Breast epithelium (tissue), 4 donors: ENCODE measurements around the gene MCM3. TPM values are rescaled to one million over a fixed set of nuclear protein-coding genes. Genes with fewer than 3 reads are reported as not detected.

Experiments
- DNase-seq, 2 donors: peaks; one replicate each; pipeline ENCODE4 v3.0.0-alpha.2; 2019; ENCODE audit warnings: low spot score in 2 of 2
- H3K27ac ChIP-seq, 2 donors: fragments of 200-600 bp; sonication (generic) in 1 of 2; one replicate each; pipeline ENCODE4 v1.5.1; 2016 to 2019; ENCODE audit warnings: mild to moderate bottlenecking in 1 of 2
- H3K27me3 ChIP-seq, 2 donors: fragments of 200-600 bp; sonication (generic) in 1 of 2; one replicate each; pipeline versions ENCODE4 v1.5.1 to v1.6.0; 2017 to 2019; ENCODE audit warnings: control low read depth in 1 of 2, mild to moderate bottlenecking in 1 of 2
- H3K36me3 ChIP-seq: fragments of 200-600 bp; one replicate; pipeline ENCODE4 v1.5.1; 2019
- H3K4me1 ChIP-seq, 2 donors: fragments of 200-600 bp; sonication (generic); one replicate each; pipeline ENCODE4 v1.5.1; 2016 to 2019; ENCODE audit warnings: control low read depth in 1 of 2
- H3K4me3 ChIP-seq, 3 donors: fragments of 200-600 bp; sonication (generic); 1 replicate in 2 of 3; 2 replicates in 1 of 3; pipeline ENCODE4 v1.5.1; 2016 to 2019; ENCODE audit warnings: mild to moderate bottlenecking in 3 of 3, moderate library complexity in 2 of 3
- H3K9me3 ChIP-seq, 2 donors: fragments of 200-600 bp; sonication (generic) in 1 of 2; one replicate each; pipeline ENCODE4 v1.5.1; 2016 to 2019; ENCODE audit warnings: control low read depth in 1 of 2
- POLR2A ChIP-seq: fragments of 450-650 bp; IDR thresholded peaks from one replicate; pipeline ENCODE4 v1.6.1; 2016; ENCODE audit warnings: antibody characterized with exemption, mild to moderate bottlenecking, moderate library complexity
- POLR2AphosphoS5 ChIP-seq, 3 donors: sonication (generic); formaldehyde crosslinking; IDR thresholded peaks; one replicate each; pipeline ENCODE4 v1.6.1; 2017; ENCODE audit warnings: antibody characterized with exemption in 3 of 3
- intact Hi-C: fragments of 100-400 bp; cut with DNase I; formaldehyde crosslinking; loops from one replicate; pipeline ENCODE4 v1.15.1; 2023; ENCODE audit warnings: low total_unique reads
- total RNA-seq, 3 donors: library from RNA; depleted of rRNA; stranded (reverse); fragments of >200 nt; gene quantifications; one replicate each; pipeline ENCODE4 v1.1.0, GENCODE V29; 2016
- TF ChIP-seq, protein P1 (sequence below), 3 donors: fragments of 450-650 bp; IDR thresholded peaks; one replicate each; pipeline ENCODE4 v1.5.1; 2016 to 2017; ENCODE audit warnings: antibody characterized with exemption in 3 of 3, mild to moderate bottlenecking in 3 of 3, moderate library complexity in 3 of 3

MCM3 gene
- total RNA-seq, 3 donors from 2014 or later: 31.2 to 44.5 (median 43.3) TPM

DNA sequence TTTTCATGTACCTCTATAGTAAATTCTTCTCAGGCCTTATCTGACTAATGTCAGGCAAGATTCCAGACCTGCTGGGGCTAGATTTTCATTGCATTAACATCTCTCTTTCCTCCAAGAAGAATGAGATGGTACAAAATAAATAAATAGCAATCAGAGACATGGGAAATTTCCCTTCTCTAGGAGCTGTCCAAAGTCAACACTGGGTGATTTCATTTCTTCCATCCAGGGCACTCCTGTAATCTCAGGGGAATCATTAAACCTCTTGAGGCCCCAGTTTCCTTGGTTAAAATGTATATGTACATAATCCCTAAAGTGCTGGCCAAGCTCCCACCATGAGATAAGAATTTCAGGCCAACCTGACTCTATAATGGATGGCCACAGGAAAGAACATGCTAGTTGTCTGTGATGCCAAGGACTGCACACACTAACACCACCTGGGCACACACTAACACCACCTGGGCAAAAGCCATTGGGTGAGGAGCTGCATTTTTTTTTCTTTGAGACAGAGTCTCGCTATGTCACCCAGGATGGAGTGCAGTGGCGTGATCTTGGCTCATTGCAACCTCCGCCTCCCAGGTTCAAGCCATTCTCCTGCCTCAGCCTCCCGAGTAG lies 41.2 kb downstream of the MCM3 start:
- Histone ChIP-seq H3K4me3 (no peak overlapping the region), H3K27ac (no peak overlapping the region), H3K4me1 (no peaks in the 10 kb centered on the region), H3K36me3 (no peaks in the 10 kb centered on the region), H3K27me3 (no peaks in the 10 kb centered on the region), H3K9me3 (no peaks in the 10 kb centered on the region)
- no peak for DNase-seq
- TF ChIP-seq POLR2A (no peak), POLR2AphosphoS5 (IDR thresholded peaks at IDR 0.05) (no peak)
- TF ChIP-seq, protein P1, sequence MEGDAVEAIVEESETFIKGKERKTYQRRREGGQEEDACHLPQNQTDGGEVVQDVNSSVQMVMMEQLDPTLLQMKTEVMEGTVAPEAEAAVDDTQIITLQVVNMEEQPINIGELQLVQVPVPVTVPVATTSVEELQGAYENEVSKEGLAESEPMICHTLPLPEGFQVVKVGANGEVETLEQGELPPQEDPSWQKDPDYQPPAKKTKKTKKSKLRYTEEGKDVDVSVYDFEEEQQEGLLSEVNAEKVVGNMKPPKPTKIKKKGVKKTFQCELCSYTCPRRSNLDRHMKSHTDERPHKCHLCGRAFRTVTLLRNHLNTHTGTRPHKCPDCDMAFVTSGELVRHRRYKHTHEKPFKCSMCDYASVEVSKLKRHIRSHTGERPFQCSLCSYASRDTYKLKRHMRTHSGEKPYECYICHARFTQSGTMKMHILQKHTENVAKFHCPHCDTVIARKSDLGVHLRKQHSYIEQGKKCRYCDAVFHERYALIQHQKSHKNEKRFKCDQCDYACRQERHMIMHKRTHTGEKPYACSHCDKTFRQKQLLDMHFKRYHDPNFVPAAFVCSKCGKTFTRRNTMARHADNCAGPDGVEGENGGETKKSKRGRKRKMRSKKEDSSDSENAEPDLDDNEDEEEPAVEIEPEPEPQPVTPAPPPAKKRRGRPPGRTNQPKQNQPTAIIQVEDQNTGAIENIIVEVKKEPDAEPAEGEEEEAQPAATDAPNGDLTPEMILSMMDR (IDR thresholded peaks at IDR 0.05): no peak
- intact Hi-C loops: no loop called here

GRCh38 chr6:52241819-52242218 lies 42.7 kb downstream of the MCM3 start:
- intact Hi-C loops: no loop called here

DNA sequence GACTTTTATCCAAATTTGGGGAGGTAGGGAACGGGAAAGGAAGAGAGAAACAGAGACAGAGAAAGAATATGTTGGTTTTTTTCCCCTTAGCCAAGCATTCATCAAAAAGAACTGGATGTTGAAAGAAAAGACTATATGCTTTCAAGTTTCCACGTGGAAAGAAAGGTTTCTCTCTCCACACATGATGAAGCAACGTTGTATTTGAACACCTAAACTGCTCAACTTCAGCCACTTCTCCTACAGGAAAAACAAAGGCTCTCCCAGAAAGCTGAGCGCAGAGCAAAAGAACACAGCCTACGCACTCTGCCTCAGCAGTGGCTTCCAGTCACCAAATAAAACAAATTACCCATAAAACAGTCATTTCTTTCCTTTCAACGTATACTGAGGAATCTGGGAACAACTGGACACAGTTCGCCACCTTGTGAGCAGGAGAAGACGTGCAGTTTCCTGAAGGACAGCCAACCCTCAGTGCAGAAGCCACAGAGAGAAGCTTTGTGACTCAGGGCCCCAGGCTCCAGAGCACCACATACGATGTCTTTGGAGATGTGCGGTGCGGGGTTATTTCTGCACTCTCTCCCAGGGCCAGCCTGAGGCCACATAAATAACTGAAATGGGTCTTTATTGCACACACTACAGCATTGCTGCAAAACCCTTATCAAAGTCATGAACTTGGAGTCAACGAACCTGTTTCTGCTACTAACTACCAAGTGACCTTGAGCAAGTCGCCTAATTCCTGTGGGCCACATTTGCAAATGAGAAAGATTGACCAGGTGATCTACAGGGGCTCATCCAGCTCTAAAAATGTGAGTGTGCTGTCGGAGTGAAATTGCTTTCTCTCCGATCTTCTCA lies 50.3 kb downstream of the MCM3 start:
- Histone ChIP-seq H3K36me3 (no peaks in the 10 kb centered on the region), H3K4me1 (no peaks in the 10 kb centered on the region), H3K27ac (no peak overlapping the region), H3K9me3 (no peaks in the 10 kb centered on the region), H3K4me3 (no peak overlapping the region), H3K27me3 (peaks cover 0 to 7% of the 10 kb centered on the region in 2 donors)
- intact Hi-C loops: no loop called here
- DNase-seq: no peak
- TF ChIP-seq, protein P1 (IDR thresholded peaks at IDR 0.05): peak in 2 of 3 donors; percentile 26 to 31
- no peak for TF ChIP-seq POLR2AphosphoS5 (IDR thresholded peaks at IDR 0.05)

More at GRCh38 chr6:52241819-52242218, 42.7 kb downstream of the MCM3 start:
- no peaks in the 10 kb centered on the region for H3K27me3 ChIP-seq
- no peak overlapping the region for H3K4me3 ChIP-seq
- no peak overlapping the region for H3K27ac ChIP-seq
- TF ChIP-seq POLR2A (no peak), POLR2AphosphoS5 (IDR thresholded peaks at IDR 0.05) (no peak)
- TF ChIP-seq, protein P1 (IDR thresholded peaks at IDR 0.05): no peak
- DNase-seq: no peak
- no peaks in the 10 kb centered on the region for H3K36me3 ChIP-seq
- no peaks in the 10 kb centered on the region for H3K4me1 ChIP-seq
- no peaks in the 10 kb centered on the region for H3K9me3 ChIP-seq

- H3K9me3 ChIP-seq: no peaks in the 10 kb centered on the region
- intact Hi-C loops: no loop called here
- H3K36me3 ChIP-seq: no peaks in the 10 kb centered on the region
- peaks cover 0 to 7% of the 10 kb centered on the region in 2 donors for H3K27me3 ChIP-seq
- no peaks in the 10 kb centered on the region for H3K4me1 ChIP-seq
- DNase-seq: no peak
- H3K4me3 ChIP-seq: no peak overlapping the region
- H3K27ac ChIP-seq: no peak overlapping the region
- TF ChIP-seq, protein P1 (IDR thresholded peaks at IDR 0.05): no peak
- no peak for TF ChIP-seq POLR2AphosphoS5 (IDR thresholded peaks at IDR 0.05)
- no peak for TF ChIP-seq POLR2A
Measured at GRCh38 chr6:52233005-52233404, 51.5 kb downstream of the MCM3 start.
